ENCODE data around the gene ZSWIM8.
A peak's percentile ranks its signal among the peaks of the same experiment; 100 is the strongest.

The ZSWIM8 gene

GRCh38 chr10:73772281-73773151, 12.9 kb upstream of the ZSWIM8 start (continued):
- TF ChIP-seq REPIN1 (tag by site-specific recombination; IDR thresholded peaks at IDR 0.05; ENCODE audit: low read depth), result no peak
- peak; percentile 51; the same call in 1 of the 2 replicates for TF ChIP-seq ZNF391 (tag by site-specific recombination; IDR thresholded peaks at IDR 0.05; ENCODE audit: borderline replicate concordance, low read depth)
- peak; percentile 95 for TF ChIP-seq SP3 (tag by site-specific recombination; IDR thresholded peaks at IDR 0.05)
- TF ChIP-seq, protein P1, sequence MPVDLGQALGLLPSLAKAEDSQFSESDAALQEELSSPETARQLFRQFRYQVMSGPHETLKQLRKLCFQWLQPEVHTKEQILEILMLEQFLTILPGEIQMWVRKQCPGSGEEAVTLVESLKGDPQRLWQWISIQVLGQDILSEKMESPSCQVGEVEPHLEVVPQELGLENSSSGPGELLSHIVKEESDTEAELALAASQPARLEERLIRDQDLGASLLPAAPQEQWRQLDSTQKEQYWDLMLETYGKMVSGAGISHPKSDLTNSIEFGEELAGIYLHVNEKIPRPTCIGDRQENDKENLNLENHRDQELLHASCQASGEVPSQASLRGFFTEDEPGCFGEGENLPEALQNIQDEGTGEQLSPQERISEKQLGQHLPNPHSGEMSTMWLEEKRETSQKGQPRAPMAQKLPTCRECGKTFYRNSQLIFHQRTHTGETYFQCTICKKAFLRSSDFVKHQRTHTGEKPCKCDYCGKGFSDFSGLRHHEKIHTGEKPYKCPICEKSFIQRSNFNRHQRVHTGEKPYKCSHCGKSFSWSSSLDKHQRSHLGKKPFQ (tag by site-specific recombination; IDR thresholded peaks at IDR 0.05), result no peak
- TF ChIP-seq ZFP37 (tag by site-specific recombination; IDR thresholded peaks at IDR 0.05), result peak; percentile 72; the same call in 1 of the 2 replicates
- TF ChIP-seq EGR2 (tag by site-specific recombination; IDR thresholded peaks at IDR 0.05; ENCODE audit: low read depth), result peak; percentile 98
- TF ChIP-seq ZNF692 (tag by site-specific recombination; IDR thresholded peaks at IDR 0.05), result peak; percentile 77
- peak; percentile 87 for TF ChIP-seq ZXDB (tag by site-specific recombination; IDR thresholded peaks at IDR 0.05)
- TF ChIP-seq ZNF16 (tag by site-specific recombination; IDR thresholded peaks at IDR 0.05; ENCODE audit: low read depth), result no peak
- TF ChIP-seq SALL2 (tag by site-specific recombination; IDR thresholded peaks at IDR 0.05; ENCODE audit: borderline replicate concordance), result no peak
- TF ChIP-seq KLF16 (tag by site-specific recombination; IDR thresholded peaks at IDR 0.05), result peak; percentile 98
- peak; percentile 77 for TF ChIP-seq PRDM10 (tag by site-specific recombination; IDR thresholded peaks at IDR 0.05)
- peak; percentile 96 for TF ChIP-seq ZBTB20 (tag by site-specific recombination; IDR thresholded peaks at IDR 0.05)
- TF ChIP-seq ZNF610 (tag by site-specific recombination; IDR thresholded peaks at IDR 0.05; ENCODE audit: borderline replicate concordance), result peak; percentile 60; the same call in 1 of the 2 replicates
- TF ChIP-seq BCL6B (tag by site-specific recombination; IDR thresholded peaks at IDR 0.05), result no peak
- TF ChIP-seq ZNF214 (tag by site-specific recombination; IDR thresholded peaks at IDR 0.05; ENCODE audit: borderline replicate concordance), result no peak
- 0 out of 2 replicates have a peak, but pooled peaks have one; percentile 48 for TF ChIP-seq REST (tag by site-specific recombination; IDR thresholded peaks at IDR 0.05)
- no peak for TF ChIP-seq SETDB1 (IDR thresholded peaks at IDR 0.05; ENCODE audit: insufficient read length, low read length)
- peak; percentile 94 for TF ChIP-seq ZBTB17 (tag by site-specific recombination; IDR thresholded peaks at IDR 0.05)
- TF ChIP-seq ZNF132 (tag by site-specific recombination; IDR thresholded peaks at IDR 0.05; ENCODE audit: borderline replicate concordance), result no peak
- peak; percentile 84 for TF ChIP-seq ZIC2 (tag by site-specific recombination; IDR thresholded peaks at IDR 0.05)
- TF ChIP-seq ZNF664 (tag by site-specific recombination; IDR thresholded peaks at IDR 0.05), result no peak
- peak; percentile 69 for TF ChIP-seq YY2 (tag by site-specific recombination; IDR thresholded peaks at IDR 0.05)
- no peak for TF ChIP-seq ZNF292 (tag by site-specific recombination; IDR thresholded peaks at IDR 0.05; ENCODE audit: borderline replicate concordance, low read depth)
- peak; percentile 85 for TF ChIP-seq ZNF660 (tag by site-specific recombination; IDR thresholded peaks at IDR 0.05)
- no peak for TF ChIP-seq ZNF138 (tag by site-specific recombination; IDR thresholded peaks at IDR 0.05; ENCODE audit: borderline replicate concordance)
- no peak for TF ChIP-seq ZNF274 (IDR thresholded peaks at IDR 0.05; ENCODE audit: low read length)
- TF ChIP-seq ZNF274 (tag by site-specific recombination; IDR thresholded peaks at IDR 0.05; ENCODE audit: borderline replicate concordance), result no peak

All from HEK293 (cell line).